Cardiac muscle cell (in vitro differentiated cells and primary cell): ENCODE data around the gene PRKAA1. TPM values are rescaled to one million over a fixed set of nuclear protein-coding genes. Genes with fewer than 3 reads are reported as not detected.
"Not testable (repeated sequence)": the region's sequence is repeated elsewhere in the genome, so short reads cannot be mapped to it uniquely, and the experiment has no call there.

Experiments
- DNase-seq, 2 donors: peaks; one replicate each; pipeline versions ENCODE4 v3.0.0 to v3.0.0-alpha.2; 2010 to 2017; ENCODE audit warnings: low read depth in 1 of 2, low spot score in 1 of 2
- H3K27ac ChIP-seq: fragments of 200-600 bp; sonication (generic); 2 replicates; pipeline ENCODE4 v1.5.1; 2016
- H3K27me3 ChIP-seq: fragments of 200-600 bp; sonication (generic); 2 replicates; pipeline ENCODE4 v1.6.0; 2016; ENCODE audit warnings: control low read depth
- H3K36me3 ChIP-seq: fragments of 200-600 bp; sonication (generic); 2 replicates; pipeline ENCODE4 v1.5.1; 2016; ENCODE audit warnings: control low read depth
- H3K4me1 ChIP-seq: fragments of 200-600 bp; sonication (generic); 2 replicates; pipeline ENCODE4 v1.8.1; 2017; ENCODE audit warnings: low read depth, mild to moderate bottlenecking, mixed run types
- H3K4me3 ChIP-seq: fragments of 200-600 bp; sonication (generic); 2 replicates; pipeline ENCODE4 v1.5.1; 2016; ENCODE audit warnings: mild to moderate bottlenecking
- H3K9me3 ChIP-seq: fragments of 200-600 bp; sonication (generic); 2 replicates; pipeline ENCODE4 v1.5.1; 2017; ENCODE audit warnings: low read depth, mild to moderate bottlenecking, control low read depth
- polyA plus RNA-seq: library from polyadenylated mRNA; unstranded; fragments of >200 nt; fragmentation: Nextera tagmentation; extraction: Ambion mirVana; gene quantifications from 2 replicates; pipeline ENCODE4 v1.2.1, GENCODE V29; 2016
- total RNA-seq: library from RNA; depleted of rRNA; stranded (reverse); fragments of >200 nt; gene quantifications from 2 replicates; pipeline ENCODE4 v1.2.3, GENCODE V29; 2016
- TF ChIP-seq, protein P1 (sequence below): IDR thresholded peaks from 2 replicates; pipeline ENCODE4 v1.5.1; 2012; ENCODE audit warnings: low read depth, mild to moderate bottlenecking, low read length

The PRKAA1 gene
- total and polyA plus RNA-seq, 2 experiments from 2014 or later, result 22.6 to 26.1 TPM

- H3K27me3 ChIP-seq, result no peaks in the 10 kb centered on the region
- peaks cover 11% of the 10 kb centered on the region for H3K4me1 ChIP-seq
- H3K36me3 ChIP-seq, result no peaks in the 10 kb centered on the region
- TF ChIP-seq, protein P1, sequence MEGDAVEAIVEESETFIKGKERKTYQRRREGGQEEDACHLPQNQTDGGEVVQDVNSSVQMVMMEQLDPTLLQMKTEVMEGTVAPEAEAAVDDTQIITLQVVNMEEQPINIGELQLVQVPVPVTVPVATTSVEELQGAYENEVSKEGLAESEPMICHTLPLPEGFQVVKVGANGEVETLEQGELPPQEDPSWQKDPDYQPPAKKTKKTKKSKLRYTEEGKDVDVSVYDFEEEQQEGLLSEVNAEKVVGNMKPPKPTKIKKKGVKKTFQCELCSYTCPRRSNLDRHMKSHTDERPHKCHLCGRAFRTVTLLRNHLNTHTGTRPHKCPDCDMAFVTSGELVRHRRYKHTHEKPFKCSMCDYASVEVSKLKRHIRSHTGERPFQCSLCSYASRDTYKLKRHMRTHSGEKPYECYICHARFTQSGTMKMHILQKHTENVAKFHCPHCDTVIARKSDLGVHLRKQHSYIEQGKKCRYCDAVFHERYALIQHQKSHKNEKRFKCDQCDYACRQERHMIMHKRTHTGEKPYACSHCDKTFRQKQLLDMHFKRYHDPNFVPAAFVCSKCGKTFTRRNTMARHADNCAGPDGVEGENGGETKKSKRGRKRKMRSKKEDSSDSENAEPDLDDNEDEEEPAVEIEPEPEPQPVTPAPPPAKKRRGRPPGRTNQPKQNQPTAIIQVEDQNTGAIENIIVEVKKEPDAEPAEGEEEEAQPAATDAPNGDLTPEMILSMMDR, result no peak
- DNase-seq, result no peak
- H3K9me3 ChIP-seq, result no peaks in the 10 kb centered on the region
- H3K27ac ChIP-seq, result no peak overlapping the region
- H3K4me3 ChIP-seq, result no peak overlapping the region
Measured at GRCh38 chr5:40733434-40733833, 64.7 kb downstream of the PRKAA1 start.

DNA sequence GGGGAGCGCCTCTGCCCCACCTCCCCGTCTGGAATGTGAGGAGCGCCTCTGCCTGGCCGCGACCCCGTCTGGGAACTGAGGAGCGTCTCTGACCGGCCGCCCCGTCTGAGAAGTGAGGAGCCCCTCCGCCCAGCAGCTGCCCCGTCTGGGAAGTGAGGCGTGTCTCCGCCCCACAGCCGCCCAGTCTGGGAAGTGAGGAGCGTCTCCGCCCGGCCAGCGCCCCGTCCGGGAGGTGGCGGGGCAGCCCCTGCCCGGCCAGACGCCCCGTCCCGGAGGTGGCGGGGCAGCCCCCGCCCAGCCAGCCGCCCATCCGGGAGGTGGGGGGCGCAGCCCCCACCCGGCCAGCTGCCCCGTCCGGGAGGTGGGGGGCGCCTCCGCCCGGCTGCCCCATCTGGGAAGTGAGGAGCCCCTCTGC, 75.7 kb downstream of the PRKAA1 start:
- H3K36me3 ChIP-seq, DNase-seq, H3K27me3 ChIP-seq, H3K27ac ChIP-seq, H3K9me3 ChIP-seq, H3K4me3 ChIP-seq, H3K4me1 ChIP-seq: not testable (repeated sequence)

DNA sequence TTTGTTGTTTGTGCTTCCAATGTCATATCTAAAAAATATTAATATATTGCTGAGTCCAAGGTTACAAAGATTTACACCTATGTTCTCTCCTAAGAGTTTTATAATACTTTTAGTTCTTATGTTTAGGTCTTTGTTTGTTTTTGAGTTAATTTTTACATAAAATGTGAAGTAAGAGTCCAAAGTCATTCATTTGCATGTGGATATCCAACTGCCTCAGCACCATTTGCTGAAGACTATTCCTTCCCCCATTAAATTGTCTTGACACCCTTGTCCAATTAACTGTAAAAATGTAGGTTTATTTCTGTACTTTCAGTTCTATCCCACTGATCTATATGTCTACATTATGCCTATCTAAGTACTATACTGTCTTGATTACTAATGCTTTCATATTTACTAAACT, 78.1 kb downstream of the PRKAA1 start:
- Histone ChIP-seq H3K27me3 (no peaks in the 10 kb centered on the region), H3K36me3 (peaks cover 3% of the 10 kb centered on the region), H3K9me3 (no peaks in the 10 kb centered on the region), H3K4me1 (no peaks in the 10 kb centered on the region), H3K4me3 (no peak overlapping the region), H3K27ac (no peak overlapping the region)
- no peak for DNase-seq
- TF ChIP-seq, protein P1, result no peak

GRCh38 chr5:40717281-40717680, 80.9 kb downstream of the PRKAA1 start:
- no peaks in the 10 kb centered on the region for H3K4me1 ChIP-seq
- TF ChIP-seq, protein P1, result no peak
- H3K27me3 ChIP-seq, result no peaks in the 10 kb centered on the region
- no peaks in the 10 kb centered on the region for H3K9me3 ChIP-seq
- no peak overlapping the region for H3K27ac ChIP-seq
- peaks cover 3% of the 10 kb centered on the region for H3K36me3 ChIP-seq
- DNase-seq, result peak in 1 of 2 donors; percentile 66
- no peak overlapping the region for H3K4me3 ChIP-seq

- H3K4me3 ChIP-seq, result no peak overlapping the region
- TF ChIP-seq, protein P1, result no peak
- DNase-seq, result no peak
- H3K36me3 ChIP-seq, result peaks cover 3% of the 10 kb centered on the region
- H3K27ac ChIP-seq, result no peak overlapping the region
- no peaks in the 10 kb centered on the region for H3K9me3 ChIP-seq
- H3K27me3 ChIP-seq, result no peaks in the 10 kb centered on the region
- H3K4me1 ChIP-seq, result no peaks in the 10 kb centered on the region
Measured at GRCh38 chr5:40716590-40716989, 81.6 kb downstream of the PRKAA1 start.

- Histone ChIP-seq H3K27ac (no peak overlapping the region), H3K9me3 (no peaks in the 10 kb centered on the region), H3K36me3 (peaks cover 3% of the 10 kb centered on the region), H3K4me3 (no peak overlapping the region), H3K4me1 (no peaks in the 10 kb centered on the region), H3K27me3 (no peaks in the 10 kb centered on the region)
- DNase-seq, result peak in 1 of 2 donors; percentile 21
- TF ChIP-seq, protein P1, result peak; percentile 34
Measured at GRCh38 chr5:40716000-40716399, 82.2 kb downstream of the PRKAA1 start.
